T-helper 2 cell treated with Interferon-gamma antibody and Interleukin-4, amounts not matched to agents 100 ng/mL and 5 ng/mL, for 36 hours (primary cell): ENCODE data around the gene KCND3. TPM values are rescaled to one million over a fixed set of nuclear protein-coding genes. Genes with fewer than 3 reads are reported as not detected.

Source experiments
- intact Hi-C: fragments of 100-400 bp; cut with micrococcal nuclease; formaldehyde crosslinking; loops from one replicate; pipeline ENCODE4 v1.15.1; 2023
- total RNA-seq: library from RNA; stranded (reverse); gene quantifications from 2 replicates; pipeline ENCODE4 v1.2.3, GENCODE V29; 2022

KCND3 gene
- total RNA-seq, 1 donor from 2014 or later, result not detected

DNA sequence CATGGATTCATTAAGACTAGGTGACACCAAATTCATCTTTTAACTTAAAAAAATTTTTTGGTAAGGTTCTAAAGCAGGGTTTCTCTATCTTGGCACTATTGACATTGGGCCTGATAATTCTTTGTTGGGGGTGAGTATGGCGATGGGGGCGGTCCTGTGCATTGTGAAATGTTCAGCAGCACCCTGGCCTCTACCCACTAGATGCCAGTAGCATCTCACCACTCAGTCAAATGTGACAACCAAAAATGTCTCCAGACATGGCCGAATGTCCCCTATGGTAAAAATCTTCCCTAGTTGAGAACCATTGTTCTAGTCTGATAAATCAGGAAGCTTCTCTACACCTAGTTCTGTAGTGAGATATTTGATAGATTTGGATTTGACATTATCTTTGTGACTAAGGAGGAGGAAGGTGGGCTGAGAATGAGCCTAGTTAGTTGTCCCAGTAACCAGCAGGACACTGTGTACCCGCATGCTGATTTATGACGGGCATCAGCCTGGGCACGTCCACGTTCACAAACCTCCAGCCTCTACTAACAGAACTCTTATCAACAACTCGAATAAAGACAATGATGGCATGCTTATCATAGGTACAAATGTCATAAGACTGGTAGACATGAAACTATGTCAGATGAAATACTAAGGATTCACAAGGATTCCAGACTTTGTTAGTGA is 104.6 kb downstream of the KCND3 start:
- intact Hi-C loops, result no loop called here

DNA sequence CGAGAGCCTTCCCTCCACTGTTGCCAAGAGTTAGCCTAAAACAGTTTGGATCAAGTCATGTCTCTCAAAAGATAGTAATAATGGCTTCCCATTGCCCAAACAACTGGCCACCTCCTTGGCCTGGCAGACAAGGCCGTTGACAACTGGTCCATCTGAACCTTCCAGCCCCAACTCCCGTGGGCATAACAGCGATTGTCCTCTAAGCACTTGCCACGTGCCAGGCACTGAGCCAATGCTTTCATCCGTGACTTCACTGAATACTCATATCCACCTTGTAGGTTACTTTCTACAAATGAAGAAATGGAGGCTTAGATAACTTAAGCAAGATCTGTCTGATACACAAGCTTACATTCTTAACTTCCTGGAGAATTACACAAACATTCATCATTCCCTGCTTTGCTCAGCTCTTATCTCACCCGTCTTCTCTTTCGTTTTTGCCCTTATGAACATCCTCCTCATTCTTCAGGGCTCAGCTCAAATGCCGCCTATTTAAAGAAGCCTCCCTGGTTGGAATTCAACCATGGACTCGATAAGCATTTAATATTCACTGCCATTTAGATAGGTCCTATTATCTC is 106.4 kb downstream of the KCND3 start:
- intact Hi-C loops, result no loop called here

DNA sequence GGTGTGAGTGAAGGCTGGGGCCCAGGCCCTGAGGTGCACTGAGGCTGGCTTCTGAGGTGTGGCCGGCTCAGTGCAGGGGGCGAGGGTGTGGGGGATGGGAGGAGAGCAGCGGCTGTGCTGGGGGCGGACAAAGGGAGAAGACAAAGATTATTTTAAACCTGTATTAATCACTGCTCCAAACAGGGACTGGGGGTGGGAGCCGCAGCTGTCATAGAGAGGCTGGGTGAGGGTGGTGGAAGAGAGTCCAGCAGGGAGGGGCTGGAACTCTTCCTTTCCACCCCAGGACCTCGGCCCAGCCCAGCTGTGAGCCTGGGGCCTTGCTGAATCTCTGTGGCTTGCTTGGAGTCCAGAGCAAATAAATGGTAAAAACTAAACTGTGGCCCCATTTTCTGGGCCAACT is 106.9 kb downstream of the KCND3 start:
- intact Hi-C loops, result no loop called here

DNA sequence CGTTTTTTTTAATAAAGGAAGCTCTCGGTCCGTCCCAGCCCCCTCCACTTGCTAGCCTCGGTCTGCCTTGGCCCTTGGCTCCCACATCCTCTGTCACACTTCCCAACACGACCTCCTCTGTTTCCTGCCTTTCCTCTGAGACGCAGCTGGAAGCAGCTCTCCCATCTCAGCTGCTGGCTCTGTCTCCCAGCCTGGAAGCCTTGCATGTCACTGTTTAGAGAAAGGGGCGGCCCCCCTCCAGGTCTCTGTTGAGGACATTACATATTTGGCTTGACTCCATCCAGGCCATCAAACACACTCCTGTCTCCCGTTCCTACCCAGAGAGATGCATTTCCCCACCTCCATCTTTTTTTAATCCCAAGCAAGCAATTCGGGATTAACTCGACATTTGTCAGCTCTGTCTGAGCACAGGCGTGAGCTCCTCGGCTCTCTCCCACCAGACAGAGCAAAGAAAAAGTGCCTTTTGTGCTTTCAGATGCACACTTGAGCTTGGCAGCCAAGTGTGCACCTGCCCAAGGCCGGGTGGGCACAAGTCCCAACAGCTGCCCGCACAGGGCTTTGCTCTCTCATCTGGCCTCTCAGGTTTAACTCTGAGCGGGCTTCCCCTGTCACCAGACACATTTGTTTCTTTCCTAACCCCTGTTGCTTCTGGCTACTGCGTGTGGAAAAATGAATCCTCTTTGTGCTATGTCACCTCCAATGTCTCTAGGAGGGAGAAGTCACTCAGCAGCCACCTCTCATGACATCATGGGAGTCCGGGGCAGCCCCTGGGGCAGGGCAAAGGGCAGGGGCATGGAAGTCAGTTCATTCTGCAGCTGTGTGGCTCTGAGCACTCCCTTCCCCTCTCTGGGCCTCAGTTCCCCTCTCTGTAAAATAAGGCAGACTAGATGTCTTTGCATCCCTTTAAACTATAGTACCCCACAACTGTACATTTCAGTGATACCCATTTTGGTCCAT is 108.3 kb downstream of the KCND3 start:
- intact Hi-C loops, result no loop called here

DNA sequence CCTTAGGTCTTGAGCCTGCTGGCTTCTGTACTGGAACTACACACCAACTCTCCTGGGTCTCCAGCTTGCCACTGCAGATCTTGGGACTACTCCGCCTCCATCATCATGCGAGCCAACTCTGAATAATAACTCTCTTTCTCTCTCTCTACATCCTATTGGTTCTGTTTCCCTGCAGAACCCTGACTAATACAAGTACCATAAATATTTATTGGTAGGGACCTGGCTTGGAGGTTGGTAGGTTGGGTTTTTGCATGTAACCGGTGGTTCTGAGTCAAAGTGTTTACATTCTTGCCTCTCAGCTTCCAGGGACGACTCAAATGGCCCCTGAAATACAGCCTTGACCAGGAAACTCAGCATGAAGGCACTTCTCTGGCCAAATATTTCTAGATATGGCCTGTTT is 110.4 kb downstream of the KCND3 start:
- intact Hi-C loops, result no loop called here

DNA sequence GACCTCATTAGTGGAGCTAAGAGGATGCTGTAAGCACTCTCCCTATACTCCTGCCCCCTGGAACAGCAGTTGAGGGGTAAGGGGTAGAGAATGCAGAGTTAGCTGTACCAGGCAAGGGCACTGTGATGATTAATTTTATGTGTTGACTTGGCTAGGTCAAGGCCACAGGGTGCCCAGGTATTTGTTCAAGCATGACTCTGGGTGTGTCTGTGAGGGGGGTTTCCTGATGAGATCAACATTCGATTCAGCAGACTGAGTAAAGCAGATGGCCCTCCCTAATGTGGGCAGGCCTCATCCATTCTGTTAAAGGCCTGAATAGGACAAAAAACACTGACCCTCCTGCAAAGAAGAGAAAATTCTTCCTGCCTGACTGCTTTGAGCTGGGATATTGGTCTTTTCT is 110.8 kb downstream of the KCND3 start:
- intact Hi-C loops, result no loop called here

DNA sequence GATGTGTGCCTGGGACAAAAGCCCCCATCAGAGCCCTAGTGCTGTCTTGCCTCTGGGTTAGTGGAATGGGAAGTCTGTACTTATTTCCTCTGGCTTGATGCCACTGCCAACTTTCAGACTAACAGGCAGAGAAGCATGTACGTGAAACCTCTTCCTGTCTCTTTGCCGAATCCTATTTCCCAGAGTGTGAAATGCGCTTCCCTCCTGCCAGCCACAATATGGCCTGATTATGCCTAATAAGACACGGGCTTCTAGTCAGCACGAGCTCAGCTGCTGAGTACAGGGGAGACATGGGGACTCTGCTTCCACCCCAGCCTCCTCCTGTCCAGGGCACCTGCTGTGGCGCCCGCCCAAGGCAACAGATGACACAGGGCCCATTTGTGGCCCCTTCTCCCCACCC is 111.4 kb downstream of the KCND3 start:
- intact Hi-C loops, result no loop called here

DNA sequence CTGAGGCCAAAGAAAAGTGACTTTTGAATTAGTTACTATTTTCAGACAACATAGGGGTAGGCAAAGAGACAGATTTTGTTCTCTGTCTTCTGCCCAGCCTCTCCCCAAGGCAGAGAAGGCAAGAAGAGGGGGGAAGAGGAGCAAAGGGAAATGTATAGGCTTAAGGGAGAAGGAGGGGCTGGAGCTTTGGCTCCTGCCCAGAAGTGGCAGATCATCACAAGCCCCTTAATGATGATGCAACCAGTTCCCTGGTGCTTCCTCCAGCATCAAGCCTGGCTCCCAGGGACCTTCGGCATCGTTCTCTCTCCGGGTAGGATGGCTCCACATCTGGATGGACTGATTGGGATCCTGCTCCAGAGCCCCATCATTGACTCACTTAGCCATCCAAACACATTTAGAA is 112.8 kb downstream of the KCND3 start:
- intact Hi-C loops, result no loop called here

DNA sequence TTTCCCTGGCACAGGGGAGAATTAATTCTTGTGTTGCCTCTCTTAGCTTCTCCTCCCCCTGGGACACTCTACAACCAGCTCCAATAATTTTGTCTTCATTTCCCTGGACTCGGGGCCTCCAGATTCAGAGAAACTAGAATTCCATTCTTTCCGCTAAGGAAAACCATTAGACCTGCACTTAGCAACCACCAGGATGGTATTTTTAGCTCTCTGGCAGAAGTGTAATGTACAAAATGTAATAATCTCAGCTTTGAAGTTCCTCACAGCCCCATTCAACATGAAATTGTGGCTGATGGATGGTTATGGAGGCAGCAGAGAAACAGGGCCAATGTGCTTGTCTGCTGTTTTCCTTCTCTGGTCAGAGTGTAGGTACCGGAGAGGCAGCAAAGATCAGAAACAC is 113.8 kb downstream of the KCND3 start:
- intact Hi-C loops, result no loop called here

DNA sequence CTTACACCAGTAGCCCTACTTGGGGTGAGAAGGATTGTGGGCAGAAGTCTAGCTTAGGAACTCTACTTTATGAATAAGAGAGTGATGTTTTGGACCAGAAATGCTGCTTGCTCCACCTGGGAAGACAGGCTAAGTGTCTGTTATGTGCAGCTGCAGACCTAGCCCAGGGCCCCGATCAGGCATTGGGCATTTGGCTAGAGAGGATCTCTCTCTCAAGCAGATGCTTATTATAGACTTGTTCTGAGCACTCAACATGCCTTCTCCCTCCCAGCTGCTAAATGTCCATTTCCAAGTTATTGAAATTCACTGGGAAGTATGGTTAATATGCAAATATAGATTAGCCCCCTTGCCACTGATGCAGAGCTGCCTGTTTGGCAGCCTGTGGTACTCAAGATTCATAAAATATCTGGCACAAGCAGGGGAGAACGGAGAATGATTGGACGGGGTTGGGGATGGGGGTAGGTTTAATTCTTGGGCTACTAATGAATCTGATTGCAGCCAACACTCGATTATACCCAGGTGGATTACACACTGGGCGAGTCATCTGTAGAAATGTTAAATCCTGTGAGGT is 115.9 kb downstream of the KCND3 start:
- intact Hi-C loops, result no loop called here

DNA sequence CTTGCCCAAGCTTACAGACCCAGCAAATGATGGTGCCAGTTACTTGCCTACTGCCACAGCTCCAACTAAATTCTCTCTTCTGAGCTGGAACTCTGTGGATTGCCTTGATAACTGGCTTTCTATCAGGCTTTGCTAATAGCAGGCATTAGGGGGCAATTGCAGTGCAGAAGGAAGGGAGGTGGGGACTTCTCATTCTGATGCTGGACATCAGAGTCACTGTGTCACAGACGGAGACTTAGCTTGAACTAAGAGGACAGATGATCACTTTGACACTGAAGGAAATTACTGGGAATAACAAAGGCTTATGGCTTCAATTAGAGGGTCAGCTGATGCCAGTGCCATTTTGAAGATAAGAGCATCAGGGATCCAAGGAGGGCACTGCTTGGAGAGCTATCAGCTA is 119.3 kb downstream of the KCND3 start:
- intact Hi-C loops, result no loop called here

DNA sequence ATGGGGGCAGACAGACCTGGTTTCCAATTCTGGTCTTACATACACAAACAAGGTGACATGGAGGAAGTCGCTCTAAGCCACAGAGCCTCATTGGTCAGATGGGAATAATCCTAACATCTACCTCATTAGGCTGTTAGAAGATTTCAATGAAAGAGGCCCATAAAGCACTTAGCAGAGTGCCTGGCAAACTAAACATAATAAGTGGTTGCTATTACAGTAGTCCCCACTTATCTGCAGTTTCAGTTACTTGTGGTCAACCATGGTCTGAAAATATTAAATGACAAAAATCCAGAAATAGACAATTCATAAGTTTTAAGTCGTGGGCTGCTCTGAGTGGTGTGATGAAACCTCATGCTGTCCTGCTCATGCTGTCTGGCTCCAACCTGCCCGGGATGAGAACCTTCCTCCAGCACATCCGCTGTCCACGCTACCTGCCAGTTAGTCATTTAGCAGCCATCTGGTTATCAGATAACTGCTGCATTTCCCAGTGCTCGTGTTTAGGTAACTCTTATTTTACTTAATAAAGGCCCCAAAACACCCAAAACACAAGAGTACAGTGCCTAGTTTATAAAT is 121.5 kb downstream of the KCND3 start:
- intact Hi-C loops, result no loop called here

DNA sequence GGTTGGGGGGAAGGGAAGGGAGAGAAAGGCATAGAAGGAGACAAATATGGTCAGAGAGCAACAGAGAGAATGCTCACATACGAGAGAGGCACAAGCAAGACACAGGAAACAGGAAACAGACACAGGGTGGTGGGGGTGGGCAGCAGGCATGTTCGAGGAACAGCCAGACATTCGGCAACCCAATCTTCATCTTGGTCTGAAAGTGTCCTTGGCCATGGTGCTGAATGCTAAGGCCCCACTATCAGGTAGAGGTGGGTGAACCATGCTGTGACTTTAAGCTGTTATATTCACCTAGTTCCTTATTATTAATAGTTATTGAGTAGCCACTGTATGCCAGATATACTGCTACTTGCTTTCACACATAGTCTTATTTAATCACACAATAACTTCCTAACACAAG is 124.6 kb downstream of the KCND3 start:
- intact Hi-C loops, result no loop called here

DNA sequence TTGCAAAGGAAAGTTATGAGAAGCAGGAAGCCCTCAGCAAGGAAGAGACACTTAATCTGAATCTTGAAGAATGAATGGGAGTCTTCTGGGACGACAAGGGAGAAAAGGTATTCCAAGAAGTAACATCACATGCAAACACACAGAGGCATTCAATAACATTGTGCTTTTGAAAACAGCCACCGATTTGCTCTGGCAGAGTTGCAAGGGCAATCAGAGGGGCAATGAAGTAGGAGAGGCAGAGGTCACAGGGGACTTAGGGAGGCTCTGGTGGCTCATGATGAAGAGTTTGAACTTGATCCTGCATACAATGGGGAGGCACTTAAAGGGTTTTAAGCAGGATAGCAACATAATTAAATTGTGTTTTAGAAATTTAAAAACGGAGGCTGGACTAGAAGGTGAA is 126.1 kb downstream of the KCND3 start:
- intact Hi-C loops, result no loop called here

DNA sequence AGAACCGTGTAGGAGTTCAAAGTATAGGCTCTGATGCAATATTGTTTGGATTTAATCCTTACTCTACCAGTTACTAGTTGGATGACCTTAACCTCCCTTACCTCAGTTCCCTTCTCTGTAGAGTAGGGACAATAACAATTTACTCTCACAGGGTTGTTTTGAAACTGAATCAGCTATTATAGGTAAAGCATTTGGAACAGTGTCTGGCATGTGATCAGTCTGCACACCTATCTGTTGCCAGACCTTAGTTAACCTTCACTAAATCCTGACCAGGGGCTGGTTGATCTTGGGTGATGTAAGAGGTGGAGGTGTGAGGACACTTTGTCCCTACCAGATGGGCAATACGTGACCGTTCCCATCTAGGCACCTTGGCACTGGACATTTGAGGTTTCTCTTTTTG is 126.9 kb downstream of the KCND3 start:
- intact Hi-C loops, result no loop called here

DNA sequence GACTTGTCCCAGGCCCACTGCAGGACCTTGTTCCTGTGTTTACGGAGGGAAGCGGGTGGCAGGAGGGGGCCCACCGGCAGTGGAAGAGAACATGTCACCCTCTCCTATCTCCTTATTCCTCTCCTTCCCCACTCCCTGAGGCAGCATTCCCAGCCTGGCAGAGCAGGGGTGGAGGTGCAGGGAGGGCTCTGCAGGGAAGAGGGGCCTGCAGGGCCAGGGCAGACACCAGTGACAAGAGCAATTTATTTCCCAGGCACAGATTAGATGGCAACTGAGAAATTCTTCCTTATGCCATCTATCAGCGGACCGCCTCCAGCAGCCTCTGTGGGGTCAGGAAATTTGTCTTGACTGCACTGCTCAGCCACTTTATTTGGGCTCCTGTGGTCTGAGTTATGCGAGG is 127.9 kb downstream of the KCND3 start:
- intact Hi-C loops, result no loop called here

DNA sequence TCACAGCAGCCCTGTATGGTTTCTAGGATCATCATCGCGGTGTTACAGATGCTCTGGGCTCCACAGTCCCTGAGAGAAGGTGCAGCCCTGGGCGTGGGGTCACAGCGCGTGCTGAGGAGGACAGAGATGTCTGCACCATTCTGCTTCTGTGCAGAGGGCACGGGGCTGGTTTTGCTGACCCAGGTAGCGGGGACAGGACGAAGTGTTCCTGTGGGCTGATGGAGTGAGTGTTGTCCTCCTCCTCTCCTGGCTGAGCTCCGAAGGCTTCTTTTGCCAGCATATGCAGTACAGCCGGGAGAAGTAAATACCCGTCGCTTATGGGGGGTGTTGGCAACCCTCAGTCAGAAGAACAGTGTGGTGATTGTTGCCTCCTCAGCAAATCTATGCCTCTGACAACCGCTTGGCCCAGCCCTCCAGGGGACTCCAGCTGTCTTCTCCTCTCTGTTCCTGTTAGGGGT is 132.2 kb downstream of the KCND3 start:
- intact Hi-C loops, result no loop called here

DNA sequence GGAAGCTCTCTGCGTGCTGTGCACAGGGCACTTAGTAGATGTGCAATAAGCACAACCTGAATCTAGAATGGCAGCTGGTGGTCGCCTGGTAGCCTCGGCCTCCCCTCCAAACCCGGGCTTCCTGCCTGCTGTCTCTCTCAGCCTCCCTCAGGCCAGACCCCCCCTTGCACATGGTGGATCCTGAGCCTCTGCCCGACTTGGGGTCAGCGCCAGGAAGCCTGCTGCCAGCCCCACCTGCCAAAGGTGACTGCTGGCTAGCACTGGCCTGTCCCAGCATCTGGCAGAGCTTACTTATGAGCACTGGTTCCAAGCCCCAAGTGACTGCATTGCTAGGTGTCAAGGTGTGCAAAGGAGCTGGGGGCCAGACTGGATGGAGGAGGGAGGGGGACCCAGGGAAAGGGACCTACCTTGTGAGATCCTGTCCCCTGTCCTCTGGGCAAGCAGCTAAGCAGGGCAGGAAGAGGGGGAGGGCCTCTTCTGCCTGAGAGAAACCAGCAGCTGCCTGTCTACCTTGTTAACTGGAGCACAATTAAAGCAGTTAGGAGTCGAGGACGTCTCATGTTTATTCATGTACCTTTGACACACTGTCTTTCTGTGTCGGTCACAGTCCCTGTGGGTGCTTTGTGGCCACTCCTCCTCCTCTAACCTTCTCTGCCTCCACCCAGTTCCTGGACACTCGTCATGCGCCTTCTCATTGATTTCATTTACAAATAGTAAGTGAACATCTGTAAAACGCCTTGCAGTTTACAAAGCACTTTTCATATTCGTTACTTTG is 132.9 kb downstream of the KCND3 start:
- intact Hi-C loops, result no loop called here

DNA sequence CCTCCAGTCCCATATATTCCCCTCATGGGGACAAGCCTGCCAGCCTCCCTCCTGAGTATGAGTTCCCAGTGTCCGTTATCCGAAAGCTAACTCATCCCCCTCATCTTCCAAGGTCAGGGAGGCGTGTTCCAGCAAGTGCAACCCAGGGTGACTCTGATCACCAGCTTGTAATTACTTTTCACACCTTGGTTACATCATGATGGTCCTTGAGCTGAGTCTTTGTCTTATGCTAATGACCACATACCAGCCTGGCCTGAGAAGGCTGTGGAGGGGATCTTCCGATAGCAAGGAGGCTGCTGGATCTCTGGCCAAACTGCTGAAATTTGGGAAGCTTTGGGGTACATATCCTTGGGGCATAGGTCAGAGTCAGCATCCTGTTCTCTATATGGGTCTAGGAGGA is 134.2 kb downstream of the KCND3 start:
- intact Hi-C loops, result no loop called here

DNA sequence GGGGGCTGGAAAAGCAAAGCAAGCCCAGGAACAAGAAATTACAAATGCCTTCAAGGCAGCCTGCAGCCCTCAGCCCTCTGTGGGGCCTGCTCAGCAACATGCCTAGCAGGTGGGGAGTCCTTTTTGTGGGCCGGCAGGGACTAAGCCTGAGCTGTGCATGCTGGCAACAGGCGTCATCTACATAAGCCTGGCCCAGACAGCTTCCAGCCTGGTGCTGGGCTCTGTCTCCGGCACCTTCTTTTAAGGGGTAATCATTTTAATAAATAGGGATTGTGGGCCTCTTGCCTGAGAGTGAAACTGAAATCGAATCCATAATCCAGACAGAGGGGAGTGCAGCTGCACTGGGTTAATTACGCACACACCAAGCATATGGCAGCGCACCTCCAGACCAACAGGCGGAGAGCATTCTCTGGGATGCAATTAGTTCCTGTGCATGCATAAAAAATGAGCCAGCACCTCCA is 137.2 kb downstream of the KCND3 start:
- intact Hi-C loops, result no loop called here

DNA sequence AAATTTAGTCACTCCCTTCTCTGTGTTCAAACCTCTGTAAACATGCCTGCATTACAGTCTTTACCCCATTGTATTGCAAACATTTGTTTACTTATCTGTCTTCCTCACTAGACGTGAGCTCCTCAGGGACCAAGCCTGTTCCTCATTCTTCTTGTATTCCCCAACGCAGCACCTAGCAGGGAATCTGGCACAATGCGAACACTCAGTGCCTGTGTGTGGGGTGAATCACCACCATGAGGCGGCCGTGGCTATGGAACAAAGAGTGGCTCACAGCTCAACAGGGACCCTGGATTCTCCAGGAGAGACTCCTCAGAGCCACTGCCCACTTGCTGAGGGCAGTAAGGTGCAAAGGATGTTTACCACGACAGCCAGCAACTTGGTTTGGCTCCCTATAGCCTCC is 137.9 kb downstream of the KCND3 start:
- intact Hi-C loops, result no loop called here
